ENCODE results near the gene M1AP.
"Not testable (repeated sequence)": the region's sequence is repeated elsewhere in the genome, so short reads cannot be mapped to it uniquely, and the experiment has no call there.

M1AP gene

GRCh38 chr2:74632939-74633312 lies 15.2 kb downstream of the M1AP start:
- no peak for DNase-seq (ENCODE audit: insufficient read length, low spot score)
- no peak for FAIRE-seq
- no peak for TF ChIP-seq CTCF (IDR thresholded peaks at IDR 0.05; ENCODE audit: insufficient read depth, missing control alignments)

- peak; percentile 99 for FAIRE-seq
- DNase-seq (ENCODE audit: insufficient read length, low spot score) = no peak
These were observed 15.8 kb downstream of the M1AP start for GRCh38 chr2:74632209-74632938.

GRCh38 chr2:74630454-74630853 lies 17.7 kb downstream of the M1AP start:
- DNase-seq (ENCODE audit: insufficient read length, low spot score); FAIRE-seq: not testable (repeated sequence)

More at GRCh38 chr2:74632209-74632938, 15.8 kb downstream of the M1AP start:
- no peak for TF ChIP-seq CTCF (IDR thresholded peaks at IDR 0.05; ENCODE audit: insufficient read depth, missing control alignments)

- DNase-seq (ENCODE audit: insufficient read length, low spot score) = no peak
- no peak for TF ChIP-seq CTCF (IDR thresholded peaks at IDR 0.05; ENCODE audit: insufficient read depth, missing control alignments)
- FAIRE-seq = no peak
These were observed 19.5 kb downstream of the M1AP start for GRCh38 chr2:74628538-74629105.

- FAIRE-seq = no peak
- TF ChIP-seq CTCF (IDR thresholded peaks at IDR 0.05; ENCODE audit: insufficient read depth, missing control alignments) = no peak
- DNase-seq (ENCODE audit: insufficient read length, low spot score) = no peak
These were observed 22.3 kb downstream of the M1AP start for GRCh38 chr2:74625658-74626425.

GRCh38 chr2:74620671-74621070 lies 27.5 kb downstream of the M1AP start:
- DNase-seq (ENCODE audit: insufficient read length, low spot score) (no peak), FAIRE-seq (no peak)
- no peak for TF ChIP-seq CTCF (IDR thresholded peaks at IDR 0.05; ENCODE audit: insufficient read depth, missing control alignments)

- FAIRE-seq (no peak), DNase-seq (ENCODE audit: insufficient read length, low spot score) (no peak)
- TF ChIP-seq CTCF (IDR thresholded peaks at IDR 0.05; ENCODE audit: insufficient read depth, missing control alignments) = no peak
These were observed 28.4 kb downstream of the M1AP start for GRCh38 chr2:74619651-74620297.

Measured in D721Med (cell line).